OCI-M2 (cell line): ENCODE measurements around the gene RAP1GAP.
A peak's percentile ranks its signal among the peaks of the same experiment; 100 is the strongest.
"Not testable (repeated sequence)": the region's sequence is repeated elsewhere in the genome, so short reads cannot be mapped to it uniquely, and the experiment has no call there.

ENCODE experiments used
- DNase-seq: peaks from one replicate; lab custom pipeline; 2025; ENCODE audit not compliant: unreplicated experiment; lab: John Stamatoyannopoulos, UW

The RAP1GAP gene

DNA sequence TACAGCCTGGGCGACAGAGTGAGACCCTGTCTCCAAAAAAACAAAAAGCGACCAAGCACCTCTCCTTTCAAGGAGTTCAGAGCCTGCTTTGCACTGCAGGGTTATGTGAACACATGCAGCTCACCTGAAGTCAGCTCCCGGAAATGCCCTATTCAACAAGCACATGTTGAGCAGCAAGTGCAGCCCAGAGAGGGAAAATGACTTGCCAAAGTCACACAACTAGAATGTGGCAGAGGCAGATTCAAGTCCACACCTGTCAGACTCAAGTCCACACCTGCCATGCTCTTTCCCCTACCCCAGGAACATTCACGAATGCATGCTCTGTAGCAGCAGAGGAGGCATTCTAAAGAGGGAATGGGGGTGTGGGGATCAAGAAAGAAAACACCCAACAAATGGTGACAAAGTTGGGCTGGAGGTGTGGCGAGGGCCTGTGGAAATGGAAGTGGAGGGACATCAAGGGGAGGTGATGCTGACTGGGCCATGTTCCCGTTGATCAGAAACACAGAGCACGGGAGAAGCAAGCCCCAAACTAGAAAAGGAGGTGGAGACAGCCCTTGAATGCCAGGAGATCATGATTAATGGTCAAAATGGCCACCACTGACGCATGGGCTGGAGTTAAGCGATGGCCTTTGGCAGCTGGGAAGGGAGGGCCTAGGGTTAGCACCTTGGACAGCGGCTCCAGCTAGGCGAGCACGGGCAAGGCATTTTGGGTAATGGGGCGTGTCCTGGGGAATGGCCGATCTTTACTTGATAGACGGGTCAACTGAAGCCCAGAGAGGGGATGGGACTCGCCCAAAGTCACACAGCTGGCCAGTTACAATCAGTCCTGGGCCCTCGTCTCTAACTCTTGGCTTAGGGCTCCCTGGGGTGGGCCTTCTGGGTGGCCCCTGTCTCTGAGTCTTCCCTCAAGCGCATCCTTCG is 21.5 kb downstream of the RAP1GAP start:
- DNase-seq: peak; percentile 5

DNA sequence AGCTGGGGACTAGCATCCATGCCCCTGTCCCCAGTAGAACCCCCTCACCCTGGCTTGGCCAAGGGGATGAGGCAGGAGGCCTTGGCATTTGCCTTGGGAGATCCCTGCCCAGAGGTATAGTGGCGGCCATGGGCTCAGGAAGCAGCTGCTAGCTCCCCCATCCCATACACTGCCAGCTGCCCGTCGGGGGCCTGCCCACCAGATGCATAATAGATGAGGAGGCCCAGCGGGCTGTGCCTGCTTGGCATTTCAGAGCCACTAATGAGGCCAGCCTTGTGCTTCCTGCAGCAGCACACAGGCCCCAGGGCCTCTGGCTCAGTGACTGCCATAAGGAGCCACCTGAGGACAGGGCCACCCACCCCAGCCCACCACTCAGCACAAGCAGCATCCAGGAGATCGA is 23.6 kb downstream of the RAP1GAP start:
- DNase-seq: no peak

DNA sequence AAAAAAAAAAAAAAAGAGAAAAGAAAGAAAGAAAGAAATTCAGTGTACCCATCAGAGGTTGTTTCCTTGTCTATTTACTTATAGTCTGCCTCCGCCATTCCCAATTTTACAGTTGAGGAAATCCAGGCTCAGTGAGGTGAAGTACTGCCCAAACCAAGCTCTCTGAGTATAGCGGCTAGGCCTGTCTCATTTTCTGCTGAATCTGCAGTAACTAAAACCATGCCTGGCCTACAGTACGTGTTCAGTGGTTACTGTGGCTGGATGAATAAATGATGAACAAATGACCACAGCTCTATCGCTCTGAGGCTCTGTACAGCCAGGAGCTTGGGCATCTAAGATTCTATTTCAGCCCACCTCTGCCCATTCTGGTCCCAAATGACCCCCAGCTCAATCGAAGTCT is 24.3 kb downstream of the RAP1GAP start:
- DNase-seq: no peak

DNA sequence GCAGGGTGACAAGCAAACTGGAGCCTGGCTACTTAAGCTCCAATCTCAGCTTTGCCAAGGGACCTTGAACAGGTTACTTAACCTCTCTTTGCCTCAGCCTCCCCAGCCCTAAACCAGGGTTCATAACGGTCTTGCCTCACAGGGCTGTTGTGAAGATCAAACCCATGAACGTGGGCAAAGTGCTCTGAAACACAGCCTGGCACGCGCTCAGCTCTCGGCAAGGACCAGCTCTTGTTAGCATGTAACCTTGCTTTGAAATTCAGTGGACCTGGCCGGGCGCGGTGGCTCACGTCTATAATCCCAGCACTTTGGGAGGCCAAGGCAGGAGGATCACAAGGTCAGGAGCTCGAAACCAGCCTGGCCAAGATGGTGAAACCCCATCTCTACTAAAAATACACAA is 24.8 kb downstream of the RAP1GAP start:
- no peak for DNase-seq

DNA sequence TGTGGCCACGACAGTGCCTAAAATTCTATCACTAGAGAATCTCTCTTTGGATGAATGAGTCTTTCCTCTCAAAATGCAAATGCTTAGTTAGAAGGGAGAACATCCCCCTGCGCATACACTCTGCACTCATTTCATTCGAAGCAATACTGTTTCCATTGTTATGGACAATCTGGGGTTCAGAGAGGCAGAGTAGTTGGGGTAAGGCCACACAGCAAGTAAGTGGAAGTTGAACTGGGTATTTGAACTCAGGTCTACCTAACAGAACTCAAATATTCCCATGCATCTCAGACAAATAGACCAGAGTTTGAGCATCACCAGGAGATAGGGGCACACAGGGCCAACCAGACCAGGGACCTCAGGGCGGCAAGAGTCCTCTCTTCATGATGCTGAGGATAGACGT is 25.5 kb downstream of the RAP1GAP start:
- DNase-seq: no peak

DNA sequence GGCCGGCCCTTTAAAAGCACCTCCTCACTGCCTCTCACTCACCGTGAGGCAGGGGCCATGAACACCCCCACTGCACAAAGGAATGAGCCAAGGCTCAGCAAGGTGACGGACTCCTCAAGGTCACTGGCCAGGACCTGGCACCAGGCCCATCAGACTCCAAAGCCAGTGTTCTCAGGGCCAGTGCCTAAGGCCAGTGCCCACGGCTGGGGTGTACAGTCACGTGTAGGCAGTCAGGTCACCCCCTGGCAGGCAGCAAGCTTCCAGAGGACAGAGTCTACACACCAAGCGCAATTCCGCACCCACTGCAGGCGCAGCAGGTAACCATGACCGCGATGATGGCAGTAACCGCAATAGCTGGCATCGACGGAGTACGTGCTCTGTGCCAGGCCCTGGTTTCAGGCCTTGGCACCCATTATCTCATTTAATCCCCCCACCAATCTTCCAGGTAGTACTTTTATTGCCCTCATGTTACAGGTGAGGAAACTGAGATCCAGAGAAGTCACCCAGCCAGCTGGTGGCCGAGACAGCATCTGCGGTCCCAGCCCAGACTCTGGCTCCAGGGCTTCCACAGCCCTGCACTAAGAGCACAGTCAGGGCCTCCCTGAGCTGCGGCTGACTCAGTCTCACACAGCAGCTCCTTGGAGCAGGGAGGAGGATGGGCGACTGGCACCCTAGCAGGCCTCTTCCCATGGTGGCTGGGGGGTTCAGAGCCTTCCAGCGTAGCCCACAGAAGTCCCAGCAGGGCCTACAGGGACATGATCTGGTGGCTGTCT is 27.0 kb downstream of the RAP1GAP start:
- DNase-seq: no peak

DNA sequence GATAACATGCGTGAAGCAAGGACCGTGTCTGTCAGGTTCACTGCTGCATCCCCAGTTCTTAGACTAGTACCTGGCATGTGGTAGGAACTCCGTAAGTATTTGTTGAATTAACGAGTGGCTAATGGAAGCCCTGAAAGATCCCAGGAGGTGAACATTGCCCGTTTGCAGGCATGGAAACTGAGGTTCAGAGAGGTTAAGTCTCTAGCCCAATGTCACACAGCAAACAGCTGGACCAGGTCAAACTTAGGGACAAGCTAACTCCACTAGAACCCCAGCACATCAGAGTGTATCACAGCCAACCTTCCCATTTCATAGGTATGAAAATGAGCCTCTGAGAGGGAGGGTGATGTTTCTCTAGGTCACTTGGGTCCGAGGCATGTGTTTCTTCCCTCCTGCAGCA is 27.6 kb downstream of the RAP1GAP start:
- no peak for DNase-seq

DNA sequence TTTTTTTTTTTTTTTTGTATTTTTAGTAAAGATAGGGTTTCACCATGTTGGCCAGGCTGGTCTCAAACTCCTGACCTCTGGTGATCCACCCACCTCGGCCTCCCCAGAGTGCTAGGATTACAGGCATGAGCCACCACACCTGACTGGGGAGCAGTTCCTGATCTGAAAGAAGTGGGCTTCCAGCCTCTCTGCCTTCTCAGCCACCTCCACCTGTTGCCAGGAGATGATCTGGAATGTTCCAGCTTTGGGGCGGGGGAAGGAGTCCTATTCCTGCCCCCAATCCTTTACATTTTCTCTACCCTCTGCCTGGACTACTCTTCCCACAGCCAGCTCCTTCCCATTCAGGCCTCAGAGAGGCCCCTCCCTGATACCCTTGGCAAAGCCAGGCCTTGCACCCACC is 28.1 kb downstream of the RAP1GAP start:
- DNase-seq: no peak

DNA sequence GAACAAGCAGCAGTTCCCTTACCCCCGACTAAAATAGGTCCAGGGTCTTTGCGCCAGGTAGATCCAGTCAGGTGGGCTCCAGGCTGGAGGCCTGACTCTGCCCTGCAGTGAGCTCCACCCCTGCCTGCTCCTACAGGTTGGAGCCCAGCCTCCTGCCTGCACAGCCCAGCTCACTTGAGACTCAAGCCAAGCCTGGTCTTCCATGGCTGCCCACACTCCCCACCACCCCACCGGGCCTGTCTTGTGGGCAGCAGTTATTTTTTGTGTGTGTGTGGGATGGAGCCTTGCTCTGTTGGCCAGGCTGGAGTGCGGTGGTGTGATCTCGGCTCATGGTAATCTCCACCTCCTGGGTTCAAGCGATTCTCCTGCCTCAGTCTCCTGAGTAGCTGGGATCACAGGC is 28.5 kb downstream of the RAP1GAP start:
- DNase-seq: no peak

DNA sequence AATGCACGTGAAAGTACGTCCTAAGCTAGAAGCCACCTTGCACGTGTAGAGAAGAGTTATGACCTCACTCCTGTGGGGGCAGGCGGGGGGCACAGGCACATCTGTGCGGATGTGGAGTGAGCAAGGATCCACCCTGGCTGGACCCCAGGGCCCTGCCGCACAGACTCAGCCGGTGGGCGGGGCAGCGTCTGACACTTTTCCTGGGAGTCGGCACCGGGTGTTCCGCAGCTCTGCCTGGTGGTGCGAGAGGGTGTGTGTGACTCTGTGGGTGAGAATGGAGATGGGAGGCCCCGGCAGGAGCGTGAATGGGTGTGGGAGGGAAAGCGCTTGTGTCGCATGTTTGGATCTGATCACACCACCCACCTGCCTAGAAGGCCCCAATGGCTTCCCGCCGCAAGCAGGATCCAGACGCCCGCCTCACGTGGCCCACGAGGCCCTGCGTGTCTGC is 29.5 kb downstream of the RAP1GAP start:
- DNase-seq: no peak

DNA sequence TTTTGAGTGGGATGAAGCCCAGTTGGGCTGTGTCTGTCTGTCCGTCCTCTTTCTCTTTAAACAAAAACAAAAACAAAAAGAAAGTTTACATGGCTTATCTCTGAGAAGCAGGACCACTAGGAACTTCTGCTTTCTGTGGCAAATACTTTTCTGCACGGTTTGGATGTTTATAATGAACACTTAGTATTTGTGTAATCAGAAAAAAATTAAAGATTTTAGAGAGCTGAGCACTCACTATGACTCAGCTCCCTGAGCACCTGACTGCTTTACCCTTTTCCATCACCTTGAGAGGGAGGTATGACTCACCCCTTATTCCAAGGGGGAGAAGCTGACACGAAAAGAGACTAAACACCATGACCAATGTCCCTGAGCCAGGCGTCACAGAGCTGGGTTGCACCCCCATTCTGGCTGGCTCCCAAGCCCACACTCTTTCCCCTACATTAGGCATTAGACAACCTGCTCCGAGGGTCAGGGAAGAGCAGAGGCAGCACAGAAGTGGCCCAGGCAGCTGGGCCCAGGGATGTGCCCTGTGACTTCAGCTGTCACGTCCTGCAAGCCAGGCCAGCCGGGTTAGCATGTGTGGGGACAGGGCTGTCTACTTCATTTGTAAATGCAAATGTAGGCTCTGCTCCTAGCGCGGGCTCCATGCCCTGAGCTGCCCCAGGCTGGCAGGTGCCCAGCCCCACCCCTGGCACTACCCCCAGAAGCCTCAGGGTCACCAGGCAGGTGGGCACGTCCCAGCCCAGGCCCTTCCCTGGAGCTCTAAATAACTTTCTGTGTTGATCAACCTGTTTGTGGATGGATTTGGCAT is 30.4 kb downstream of the RAP1GAP start:
- no peak for DNase-seq

DNA sequence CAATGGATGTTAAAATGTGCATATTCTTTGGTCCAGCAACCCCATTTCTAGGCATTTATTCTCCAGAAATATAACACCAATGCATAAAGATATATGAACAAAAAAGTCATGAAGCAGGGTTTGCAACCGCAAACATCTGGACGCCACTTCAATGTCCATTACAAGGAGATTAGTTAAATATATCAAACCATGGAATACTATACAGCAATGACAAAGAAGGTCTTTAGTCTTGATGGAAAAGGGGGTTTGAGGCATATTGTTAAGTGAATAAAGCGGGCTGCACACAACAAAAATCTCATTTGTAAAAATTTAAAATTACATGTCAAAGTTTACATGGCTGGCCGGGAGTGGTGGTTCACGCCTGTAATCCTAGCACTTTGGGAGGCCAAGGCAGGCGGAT is 31.6 kb downstream of the RAP1GAP start:
- no peak for DNase-seq

DNA sequence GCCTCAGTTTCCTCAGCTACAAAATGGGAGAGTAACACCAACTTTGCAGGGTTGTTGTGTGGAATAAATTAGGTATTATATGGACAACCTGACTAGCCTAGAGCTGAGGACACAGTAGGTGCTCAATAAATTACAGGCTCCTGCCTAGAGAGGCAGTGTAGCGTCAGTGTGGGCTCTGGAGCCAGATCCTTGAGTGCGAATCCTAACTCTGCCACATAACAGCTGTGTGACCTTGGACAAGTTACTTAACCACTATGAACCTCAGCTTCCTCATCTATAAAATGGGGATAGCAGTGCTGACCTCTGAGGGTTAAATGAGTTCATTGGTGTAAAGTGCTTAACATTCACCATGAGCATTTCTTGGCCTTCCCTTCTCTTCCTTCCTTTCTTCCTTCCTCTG is 33.1 kb downstream of the RAP1GAP start:
- no peak for DNase-seq

DNA sequence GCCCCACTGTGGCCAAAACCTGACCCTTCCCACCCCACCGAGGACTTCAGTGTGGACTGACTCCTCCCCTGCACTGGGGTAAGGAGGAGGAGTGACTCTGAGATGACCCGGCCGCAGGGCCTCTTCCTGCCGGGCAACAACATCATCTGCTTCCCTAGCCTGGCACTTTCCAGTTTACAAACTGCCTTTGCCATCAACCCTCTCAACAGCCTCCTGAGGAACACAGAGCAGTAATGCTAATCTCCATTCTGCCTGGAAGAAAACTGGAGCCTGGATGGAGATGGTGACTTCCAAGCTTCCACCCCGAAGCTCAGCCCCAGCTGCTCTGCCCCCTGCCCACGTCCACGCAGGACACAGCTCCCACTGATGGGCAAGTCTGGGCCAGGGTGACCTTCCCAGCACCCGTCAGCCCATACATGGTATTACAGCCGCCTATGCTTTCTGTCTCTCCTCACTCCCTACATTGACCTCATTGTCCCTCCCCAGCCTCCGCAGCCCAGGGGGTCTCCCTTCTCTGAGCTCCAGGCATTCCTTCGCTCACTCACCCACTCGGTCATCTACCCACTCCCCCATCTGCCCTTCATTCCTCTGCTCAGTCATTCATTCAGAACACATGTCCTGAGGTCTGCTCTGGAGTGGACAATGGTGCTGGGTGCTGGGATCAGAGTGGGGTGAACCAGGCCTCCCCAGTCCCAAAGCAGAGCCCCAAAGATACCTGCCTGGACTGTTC is 34.2 kb downstream of the RAP1GAP start:
- no peak for DNase-seq

DNA sequence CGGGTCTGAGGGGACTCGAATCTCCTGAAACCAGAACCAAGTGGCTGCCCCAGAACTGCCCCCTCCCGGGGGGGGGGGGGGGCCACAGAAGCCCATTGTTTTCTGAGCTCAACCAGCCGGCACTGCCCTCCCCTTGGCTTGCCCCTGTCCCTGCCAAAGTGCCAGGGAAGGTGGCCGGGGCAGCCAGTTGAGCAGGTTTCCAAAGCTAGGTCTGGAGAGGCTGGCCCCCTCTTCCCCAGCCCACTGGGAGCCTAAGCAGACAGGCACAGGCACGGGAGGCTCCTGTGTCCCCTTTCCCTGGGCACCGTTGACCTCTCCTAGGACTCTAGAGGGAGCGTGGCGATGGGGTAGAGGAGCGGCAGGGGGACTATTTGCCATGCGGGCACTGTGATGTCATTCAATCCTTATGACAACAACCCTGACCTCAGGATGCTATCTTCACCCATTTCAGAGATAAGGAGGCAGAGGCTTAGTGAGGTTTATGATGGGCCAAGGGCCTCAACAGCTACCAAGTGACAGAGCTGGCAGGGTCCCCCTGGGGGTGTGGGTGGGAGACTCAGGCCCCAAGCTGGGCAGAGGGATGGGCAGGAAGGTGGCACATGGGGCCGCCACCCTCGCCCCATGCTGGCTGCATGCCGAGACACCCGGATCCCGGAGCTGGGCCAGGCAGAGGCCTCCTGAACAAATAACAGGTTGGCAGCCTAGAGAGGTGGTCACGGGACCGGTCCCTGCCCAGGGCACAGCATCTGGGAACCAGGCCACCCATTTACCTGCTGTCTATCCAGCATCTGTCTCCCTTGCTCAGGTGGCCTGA is 35.0 kb downstream of the RAP1GAP start:
- DNase-seq: no peak

DNA sequence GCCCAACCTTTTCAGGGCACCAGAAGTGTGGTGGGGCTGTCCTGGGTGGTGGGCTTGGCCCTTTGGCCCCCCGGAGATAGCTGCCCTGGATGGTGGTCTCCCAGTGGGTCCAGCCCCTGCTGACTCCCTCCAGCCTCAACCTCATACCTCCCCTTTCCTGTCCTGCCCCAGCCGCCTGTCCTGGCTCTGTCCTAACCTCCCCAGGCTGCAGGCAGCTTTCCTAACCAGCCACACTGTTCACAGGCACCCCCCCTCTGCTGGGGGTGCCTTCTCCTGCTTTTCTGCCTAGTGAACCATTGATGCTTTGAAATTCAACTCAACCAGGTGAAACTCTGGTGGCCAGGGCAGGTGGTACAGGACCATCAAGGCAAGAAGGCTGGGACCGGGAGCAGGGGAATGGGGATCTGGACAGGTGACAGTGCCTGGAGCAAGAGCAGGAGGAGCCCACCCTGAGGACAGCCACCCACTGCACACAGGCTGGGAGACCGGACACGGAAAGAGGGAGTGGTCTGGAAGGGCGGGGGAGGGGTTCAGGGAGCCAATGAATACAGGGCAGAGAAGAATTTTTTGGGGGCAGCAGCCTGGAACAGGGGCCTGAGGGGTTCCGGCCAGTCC is 35.9 kb downstream of the RAP1GAP start:
- DNase-seq: no peak

DNA sequence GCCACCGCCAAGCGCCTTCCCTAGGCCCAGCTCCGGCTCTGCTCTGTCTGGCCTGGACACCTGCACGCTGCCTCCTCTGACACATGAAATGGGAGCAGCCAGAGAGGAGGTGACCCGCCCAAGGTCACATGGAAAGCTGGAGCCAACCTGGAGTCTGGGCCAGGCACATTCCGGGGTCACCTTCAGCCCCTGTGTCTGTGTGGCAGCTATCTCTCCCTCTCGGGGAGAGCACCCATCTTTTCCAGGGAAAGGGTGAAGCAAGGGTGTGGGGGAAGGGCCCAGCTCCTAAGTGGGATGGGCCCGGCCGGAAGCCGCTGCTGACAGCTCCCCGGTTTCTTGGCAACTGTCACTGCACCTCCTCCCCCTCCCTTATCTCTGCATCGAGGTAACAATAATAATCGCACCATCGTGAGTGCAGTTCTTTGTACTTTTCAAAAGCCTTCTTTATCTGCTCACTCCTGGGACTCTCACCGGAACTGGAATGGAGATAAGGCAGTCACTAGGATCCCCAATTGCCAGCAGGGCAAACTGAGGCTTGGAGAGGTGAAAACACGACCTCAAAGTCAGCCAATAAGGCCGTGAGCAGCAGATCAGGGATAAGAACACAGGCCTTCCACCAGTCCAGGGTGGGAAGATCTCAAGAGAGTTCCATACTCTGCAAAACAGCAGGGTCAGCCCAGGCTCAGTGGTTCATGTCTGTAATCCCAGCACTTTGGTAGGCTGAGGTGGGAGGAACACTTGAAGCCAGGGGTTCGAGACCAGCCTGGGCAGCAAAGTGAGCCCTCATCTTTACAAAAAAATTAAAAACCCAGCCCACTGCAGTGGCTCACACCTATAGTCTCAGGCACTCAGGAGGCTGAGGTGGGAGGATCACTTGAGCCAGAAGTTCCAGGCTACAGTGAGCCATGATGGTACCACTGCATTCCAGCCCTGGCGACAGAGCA is 36.9 kb downstream of the RAP1GAP start:
- DNase-seq: no peak

DNA sequence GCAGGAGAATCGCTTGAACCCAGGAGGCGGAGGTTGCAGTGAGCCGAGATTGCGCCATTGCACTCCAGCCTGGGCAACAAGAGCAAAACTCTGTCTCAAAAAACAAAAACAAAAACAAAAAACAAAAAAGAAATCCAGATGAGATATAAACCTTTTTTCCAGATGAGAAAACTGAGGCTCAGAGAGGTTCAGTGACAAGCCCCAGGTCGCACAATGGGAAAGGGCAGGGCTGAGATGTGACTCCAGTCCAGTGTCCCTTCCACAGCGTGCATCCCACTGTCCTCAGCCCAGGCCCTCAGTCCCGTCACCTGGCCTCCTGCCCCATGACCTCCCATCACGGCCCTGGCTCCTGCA is 37.6 kb downstream of the RAP1GAP start:
- DNase-seq: not testable (repeated sequence)
